ENCODE measurements around the gene LPP. TPM values are rescaled to one million over a fixed set of nuclear protein-coding genes. Genes with fewer than 3 reads are reported as not detected.

The LPP gene
- total and polyA plus RNA-seq, 2 of the 13 experiments (the other 11 are each of a cell fraction or from before 2014, with no cell fraction given), result 19.2 to 29.9 TPM

DNA sequence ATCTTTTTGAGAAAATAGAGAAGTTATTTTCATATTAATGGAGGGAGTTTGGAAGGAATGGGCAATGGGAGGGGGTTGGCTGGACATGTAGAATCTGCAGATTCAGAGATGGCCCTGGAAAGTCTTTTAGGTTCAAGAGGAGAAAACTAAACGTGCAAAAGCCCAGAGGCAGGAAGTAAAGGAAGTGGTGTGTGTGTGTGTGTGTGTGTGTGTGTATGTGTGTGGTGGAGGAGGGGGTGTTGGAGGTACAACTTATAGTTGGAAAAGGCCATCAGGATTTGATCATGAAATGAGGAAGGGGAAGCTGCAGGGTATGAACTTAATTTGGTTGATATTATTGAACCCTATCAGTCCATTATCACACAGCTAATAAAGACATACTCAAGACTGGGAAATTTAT is 5.6 kb upstream of the LPP start:
- ATAC-seq (no peak), FAIRE-seq (no peak), DNase-seq (ENCODE audit: low spot score) (no peak)
- peaks cover 3% of the 10 kb centered on the region for H3K79me2 ChIP-seq (ENCODE audit: insufficient read depth, low read length)
- H3K4me1 ChIP-seq (ENCODE audit: insufficient read depth, low read length), result peaks cover 15% of the 10 kb centered on the region
- intact Hi-C loops (cut with micrococcal nuclease; ENCODE audit: unreplicated experiment), result no loop called here
- no peak overlapping the region for H3K9ac ChIP-seq (ENCODE audit: insufficient read depth, low read depth, low read length)
- H3K9me3 ChIP-seq (ENCODE audit: low read length), result no peaks in the 10 kb centered on the region
- BruUV-seq (replicated peaks), result no TSS peak
- H3K27ac ChIP-seq (ENCODE audit: extremely low read length, insufficient read depth, low read length), result no peak overlapping the region
- no peaks in the 10 kb centered on the region for H4K20me1 ChIP-seq (ENCODE audit: insufficient read depth, low read length)
- H2AFZ ChIP-seq (ENCODE audit: low read length), result no peak overlapping the region
- no peak overlapping the region for H3K4me2 ChIP-seq (ENCODE audit: low read depth, low read length)
- CTCF ChIA-PET (ENCODE audit: low intra/inter-chr PET ratio, low total read pairs), result no interaction called here
- H3K4me3 ChIP-seq (replicated peaks in 1 of 3; ENCODE audit: insufficient read depth in 1 of 3, low read depth in 2 of 3, low read length in 3 of 3), result no peak overlapping the region
- no peaks in the 10 kb centered on the region for H3K27me3 ChIP-seq (ENCODE audit: control insufficient read depth in 1 of 2, insufficient read depth in 2 of 2, low read length in 2 of 2)
- in situ Hi-C loops (cut with HindIII; ENCODE audit: extremely low pct_ligation_motif_present, low pct_unique_long_range_greater_than_20kb), result no loop called here
- 35% methylated on average over 1 of the region's 1 CpG for WGBS (ENCODE audit: low lambda C conversion rate)
- H3K36me3 ChIP-seq (replicated peaks in 1 of 2; ENCODE audit: control insufficient read depth in 1 of 2, insufficient read depth in 2 of 2, low read length in 2 of 2), result no peaks in the 10 kb centered on the region
- POLR2A ChIA-PET, result no interaction called here
- TF ChIP-seq, protein P1, sequence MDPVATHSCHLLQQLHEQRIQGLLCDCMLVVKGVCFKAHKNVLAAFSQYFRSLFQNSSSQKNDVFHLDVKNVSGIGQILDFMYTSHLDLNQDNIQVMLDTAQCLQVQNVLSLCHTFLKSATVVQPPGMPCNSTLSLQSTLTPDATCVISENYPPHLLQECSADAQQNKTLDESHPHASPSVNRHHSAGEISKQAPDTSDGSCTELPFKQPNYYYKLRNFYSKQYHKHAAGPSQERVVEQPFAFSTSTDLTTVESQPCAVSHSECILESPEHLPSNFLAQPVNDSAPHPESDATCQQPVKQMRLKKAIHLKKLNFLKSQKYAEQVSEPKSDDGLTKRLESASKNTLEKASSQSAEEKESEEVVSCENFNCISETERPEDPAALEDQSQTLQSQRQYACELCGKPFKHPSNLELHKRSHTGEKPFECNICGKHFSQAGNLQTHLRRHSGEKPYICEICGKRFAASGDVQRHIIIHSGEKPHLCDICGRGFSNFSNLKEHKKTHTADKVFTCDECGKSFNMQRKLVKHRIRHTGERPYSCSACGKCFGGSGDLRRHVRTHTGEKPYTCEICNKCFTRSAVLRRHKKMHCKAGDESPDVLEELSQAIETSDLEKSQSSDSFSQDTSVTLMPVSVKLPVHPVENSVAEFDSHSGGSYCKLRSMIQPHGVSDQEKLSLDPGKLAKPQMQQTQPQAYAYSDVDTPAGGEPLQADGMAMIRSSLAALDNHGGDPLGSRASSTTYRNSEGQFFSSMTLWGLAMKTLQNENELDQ (CRISPR knock-in tag; IDR thresholded peaks at IDR 0.05; ENCODE audit: borderline replicate concordance), result no peak
- TF ChIP-seq GATAD1 (CRISPR knock-in tag; IDR thresholded peaks at IDR 0.05) (no peak), ZBTB1 (CRISPR knock-in tag; IDR thresholded peaks at IDR 0.05; ENCODE audit: borderline replicate concordance) (no peak), NFAT5 (CRISPR knock-in tag; IDR thresholded peaks at IDR 0.05) (no peak), YY1 (IDR thresholded peaks at IDR 0.05; ENCODE audit: insufficient read depth, insufficient replicate concordance, low read depth, low read length) (no peak), MEIS2 (CRISPR knock-in tag; IDR thresholded peaks at IDR 0.05) (no peak), ZNF256 (CRISPR knock-in tag; conservative IDR thresholded peaks at IDR 0.05) (no peak)
- TF ChIP-seq, protein P2, sequence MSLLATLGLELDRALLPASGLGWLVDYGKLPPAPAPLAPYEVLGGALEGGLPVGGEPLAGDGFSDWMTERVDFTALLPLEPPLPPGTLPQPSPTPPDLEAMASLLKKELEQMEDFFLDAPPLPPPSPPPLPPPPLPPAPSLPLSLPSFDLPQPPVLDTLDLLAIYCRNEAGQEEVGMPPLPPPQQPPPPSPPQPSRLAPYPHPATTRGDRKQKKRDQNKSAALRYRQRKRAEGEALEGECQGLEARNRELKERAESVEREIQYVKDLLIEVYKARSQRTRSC (CRISPR knock-in tag; IDR thresholded peaks at IDR 0.05; ENCODE audit: low read depth), result no peak
- TF ChIP-seq, protein P3, sequence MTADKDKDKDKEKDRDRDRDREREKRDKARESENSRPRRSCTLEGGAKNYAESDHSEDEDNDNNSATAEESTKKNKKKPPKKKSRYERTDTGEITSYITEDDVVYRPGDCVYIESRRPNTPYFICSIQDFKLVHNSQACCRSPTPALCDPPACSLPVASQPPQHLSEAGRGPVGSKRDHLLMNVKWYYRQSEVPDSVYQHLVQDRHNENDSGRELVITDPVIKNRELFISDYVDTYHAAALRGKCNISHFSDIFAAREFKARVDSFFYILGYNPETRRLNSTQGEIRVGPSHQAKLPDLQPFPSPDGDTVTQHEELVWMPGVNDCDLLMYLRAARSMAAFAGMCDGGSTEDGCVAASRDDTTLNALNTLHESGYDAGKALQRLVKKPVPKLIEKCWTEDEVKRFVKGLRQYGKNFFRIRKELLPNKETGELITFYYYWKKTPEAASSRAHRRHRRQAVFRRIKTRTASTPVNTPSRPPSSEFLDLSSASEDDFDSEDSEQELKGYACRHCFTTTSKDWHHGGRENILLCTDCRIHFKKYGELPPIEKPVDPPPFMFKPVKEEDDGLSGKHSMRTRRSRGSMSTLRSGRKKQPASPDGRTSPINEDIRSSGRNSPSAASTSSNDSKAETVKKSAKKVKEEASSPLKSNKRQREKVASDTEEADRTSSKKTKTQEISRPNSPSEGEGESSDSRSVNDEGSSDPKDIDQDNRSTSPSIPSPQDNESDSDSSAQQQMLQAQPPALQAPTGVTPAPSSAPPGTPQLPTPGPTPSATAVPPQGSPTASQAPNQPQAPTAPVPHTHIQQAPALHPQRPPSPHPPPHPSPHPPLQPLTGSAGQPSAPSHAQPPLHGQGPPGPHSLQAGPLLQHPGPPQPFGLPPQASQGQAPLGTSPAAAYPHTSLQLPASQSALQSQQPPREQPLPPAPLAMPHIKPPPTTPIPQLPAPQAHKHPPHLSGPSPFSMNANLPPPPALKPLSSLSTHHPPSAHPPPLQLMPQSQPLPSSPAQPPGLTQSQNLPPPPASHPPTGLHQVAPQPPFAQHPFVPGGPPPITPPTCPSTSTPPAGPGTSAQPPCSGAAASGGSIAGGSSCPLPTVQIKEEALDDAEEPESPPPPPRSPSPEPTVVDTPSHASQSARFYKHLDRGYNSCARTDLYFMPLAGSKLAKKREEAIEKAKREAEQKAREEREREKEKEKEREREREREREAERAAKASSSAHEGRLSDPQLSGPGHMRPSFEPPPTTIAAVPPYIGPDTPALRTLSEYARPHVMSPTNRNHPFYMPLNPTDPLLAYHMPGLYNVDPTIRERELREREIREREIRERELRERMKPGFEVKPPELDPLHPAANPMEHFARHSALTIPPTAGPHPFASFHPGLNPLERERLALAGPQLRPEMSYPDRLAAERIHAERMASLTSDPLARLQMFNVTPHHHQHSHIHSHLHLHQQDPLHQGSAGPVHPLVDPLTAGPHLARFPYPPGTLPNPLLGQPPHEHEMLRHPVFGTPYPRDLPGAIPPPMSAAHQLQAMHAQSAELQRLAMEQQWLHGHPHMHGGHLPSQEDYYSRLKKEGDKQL (CRISPR knock-in tag; IDR thresholded peaks at IDR 0.05; ENCODE audit: low read depth), result no peak
